Activated CD4-positive, alpha-beta T cell treated with anti-CD3 and anti-CD28 coated beads for 1 hour (primary cell): ENCODE measurements around the gene RGS7.
"Not testable (repeated sequence)": the region's sequence is repeated elsewhere in the genome, so short reads cannot be mapped to it uniquely, and the experiment has no call there.

Experiments used
- DNase-seq: peaks from one replicate; pipeline ENCODE4 v3.0.0-alpha.2; 2020

RGS7 gene

DNA sequence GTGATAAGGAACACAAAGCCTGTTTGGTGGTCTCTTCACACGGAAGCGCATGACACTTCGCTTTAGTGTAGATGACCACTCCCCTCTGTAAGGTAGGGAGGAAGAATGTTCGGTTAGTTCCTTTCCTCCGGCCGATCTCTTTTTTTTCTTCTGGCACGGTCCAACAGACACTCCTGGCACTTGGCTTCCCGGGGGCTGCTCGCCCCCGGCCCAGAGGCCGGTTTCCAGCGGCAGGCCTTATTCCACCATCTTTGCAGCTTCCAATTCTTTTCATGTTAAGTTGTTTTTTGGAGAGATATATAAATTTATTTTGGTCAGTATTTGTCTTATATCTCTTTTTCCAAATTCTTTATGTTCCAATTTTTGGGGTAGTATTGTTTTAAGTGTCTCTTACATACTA is 593.2 kb downstream of the RGS7 start:
- DNase-seq: no peak

GRCh38 chr1:240763095-240763494 is 593.9 kb downstream of the RGS7 start:
- DNase-seq: not testable (repeated sequence)

GRCh38 chr1:240762471-240762987 is 594.5 kb downstream of the RGS7 start:
- not testable (repeated sequence) for DNase-seq

DNA sequence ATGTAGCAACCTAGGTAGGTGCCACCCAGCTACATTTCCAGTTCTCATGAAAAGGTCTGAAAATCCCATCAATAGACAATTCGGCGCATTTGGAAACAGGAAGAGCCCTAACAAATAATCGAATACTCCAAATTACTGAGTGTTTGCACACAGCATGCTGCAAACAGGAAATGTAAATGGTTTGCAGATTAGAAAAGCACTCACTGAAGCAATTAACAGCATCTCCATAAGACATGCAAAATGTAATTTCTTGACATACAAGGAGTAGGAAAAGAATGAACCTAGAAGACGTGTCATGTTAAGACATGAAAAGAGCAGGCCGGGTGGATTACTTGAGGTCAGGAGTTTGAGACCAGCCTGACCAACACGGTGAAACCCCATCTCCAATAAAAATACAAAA is 598.2 kb downstream of the RGS7 start:
- DNase-seq: not testable (repeated sequence)

- DNase-seq: no peak
These were observed 598.7 kb downstream of the RGS7 start for GRCh38 chr1:240758296-240758695.

DNA sequence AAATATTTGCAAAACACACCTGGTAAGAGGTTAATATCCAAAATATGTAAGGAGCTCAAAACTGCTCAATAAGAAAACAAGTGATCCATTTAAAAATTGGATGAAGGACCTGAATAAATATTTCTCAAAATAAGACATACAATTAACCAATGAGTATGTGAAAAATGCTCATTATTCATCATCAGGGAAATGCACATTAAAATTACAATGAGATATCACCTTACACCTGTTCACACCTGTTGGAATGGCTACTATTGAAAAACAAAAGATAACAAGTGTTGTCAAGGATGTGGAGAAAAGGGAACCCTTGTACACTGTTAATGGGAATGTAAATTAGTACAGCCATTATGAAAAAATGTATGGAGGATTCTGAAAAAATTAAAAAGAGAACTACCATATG is 609.1 kb downstream of the RGS7 start:
- DNase-seq: no peak

- DNase-seq: no peak
These were observed 613.3 kb downstream of the RGS7 start for GRCh38 chr1:240743705-240744104.

- no peak for DNase-seq
These were observed 617.3 kb downstream of the RGS7 start for GRCh38 chr1:240739754-240740153.

DNA sequence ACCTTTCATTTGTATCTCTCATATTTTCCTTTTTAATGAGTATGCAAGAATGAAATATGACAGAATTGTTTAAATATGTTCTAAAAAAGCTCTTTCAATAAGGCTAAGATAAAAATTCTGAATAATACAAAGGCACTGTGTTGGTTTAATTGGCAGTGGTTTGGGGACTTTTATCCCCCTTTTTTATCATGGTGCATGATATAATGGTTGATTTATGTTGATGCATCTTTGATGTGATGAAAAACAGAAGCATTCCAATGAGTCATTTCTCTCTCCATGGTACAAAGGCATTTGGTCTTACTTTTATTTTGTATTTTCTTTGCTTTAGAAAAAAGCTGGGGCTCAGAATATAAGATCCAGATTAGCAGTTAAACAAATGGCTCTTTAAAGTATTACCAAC is 617.9 kb downstream of the RGS7 start:
- no peak for DNase-seq

- DNase-seq: no peak
These were observed 619.2 kb downstream of the RGS7 start for GRCh38 chr1:240737766-240738265.

DNA sequence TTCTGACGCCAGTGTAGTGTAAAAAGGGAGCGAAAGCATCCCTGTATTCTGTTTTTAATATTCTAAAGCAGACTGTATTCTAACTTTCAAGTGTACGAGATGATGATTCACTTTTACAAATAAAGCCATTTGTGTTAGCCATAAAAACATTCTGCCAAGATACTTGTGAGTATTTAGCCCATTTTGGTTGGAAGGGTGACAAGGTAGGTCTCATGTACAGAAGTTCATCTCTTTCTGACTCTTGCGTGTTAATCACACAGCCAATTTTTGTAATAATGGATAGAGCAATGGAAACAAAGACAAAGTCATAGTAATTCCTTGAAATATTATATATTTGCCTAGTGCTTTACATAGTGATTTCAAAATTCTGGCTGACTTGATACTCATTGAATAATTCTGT is 619.7 kb downstream of the RGS7 start:
- no peak for DNase-seq

- DNase-seq: not testable (repeated sequence)
These were observed 622.3 kb downstream of the RGS7 start for GRCh38 chr1:240734705-240735104.

GRCh38 chr1:240734001-240734400 is 623.0 kb downstream of the RGS7 start:
- DNase-seq: no peak

DNA sequence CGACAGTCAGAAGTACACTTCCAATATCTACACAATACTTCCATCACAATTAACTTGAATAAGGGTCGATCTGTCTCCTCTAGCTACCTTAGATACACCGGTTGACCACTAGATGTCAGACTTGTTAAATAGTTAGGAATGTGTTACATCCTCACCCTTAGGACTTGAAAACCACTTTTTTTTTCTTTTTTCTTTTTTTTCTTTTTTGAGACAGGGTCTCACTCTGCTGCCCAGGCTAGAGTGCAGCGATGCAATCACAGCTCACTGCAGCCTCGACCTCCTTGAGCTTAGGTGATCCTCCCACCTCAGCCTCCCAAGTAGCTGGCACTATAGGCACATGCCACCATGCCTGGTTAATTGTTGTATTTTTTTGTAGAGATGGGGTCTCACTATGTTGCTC is 624.6 kb downstream of the RGS7 start:
- DNase-seq: no peak
